Psoas muscle (tissue), 8 donors: ENCODE measurements around the gene TAOK2. TPM values are rescaled to one million over a fixed set of nuclear protein-coding genes. Genes with fewer than 3 reads are reported as not detected.

Experiments
- ATAC-seq, 4 donors: fragments of 200-7000 bp; cut with Tn5 transposase; one replicate each; pipeline ENCODE4 v1.9.1; 2020; ENCODE audit warnings: moderate library complexity in 3 of 4, mild to moderate bottlenecking in 2 of 4
- DNase-seq, 2 donors: peaks; one replicate each; pipeline ENCODE4 v3.0.0-alpha.2; 2020
- H3K27ac ChIP-seq: fragments of 200-600 bp; one replicate; pipeline ENCODE4 v1.8.0; 2022
- H3K27me3 ChIP-seq, 3 donors: fragments of 200-600 bp in 1 of 3; one replicate each; pipeline versions ENCODE4 v1.6.1 to v1.8.0; 2013 to 2022; ENCODE audit warnings: low read length in 2 of 3, mild to moderate bottlenecking in 2 of 3, moderate library complexity in 1 of 3; ENCODE audit not compliant: insufficient read depth in 3 of 3
- H3K36me3 ChIP-seq, 2 donors: fragments of 200-600 bp in 1 of 2; one replicate each; pipeline versions ENCODE4 v1.6.1 to v1.8.0; 2013 to 2022; ENCODE audit warnings: low read depth in 1 of 2, mild to moderate bottlenecking in 1 of 2, moderate library complexity in 1 of 2; ENCODE audit not compliant: insufficient read depth in 1 of 2
- H3K4me1 ChIP-seq: fragments of 200-600 bp; one replicate; pipeline ENCODE4 v1.8.0; 2022
- H3K4me3 ChIP-seq: fragments of 200-600 bp; one replicate; pipeline ENCODE4 v1.8.0; 2022; ENCODE audit warnings: mild to moderate bottlenecking
- H3K9me3 ChIP-seq: fragments of 200-600 bp; one replicate; pipeline ENCODE4 v1.8.0; 2022
- WGBS, 3 donors: extraction: QIAGEN DNeasy Blood & Tissue Kit; methylation state at CpG; one replicate each; pipeline versions ENCODE4 v1.1.6 to v1.1.7; 2013; 5-methylcytosine and 5-hydroxymethylcytosine counted together
- intact Hi-C, 2 donors: fragments of 100-400 bp; cut with DNase I; formaldehyde crosslinking; loops; one replicate each; pipeline versions ENCODE4 v1.11.0 to v1.14.2; 2022
- long read RNA-seq, 2 donors: library from polyadenylated mRNA; unstranded; transcript quantifications; one replicate each; pipeline ENCODE4 v2.0.0, GENCODE V29; 2021
- polyA plus RNA-seq, 3 donors: library from polyadenylated mRNA; stranded (reverse); fragments of 200-250 nt; gene quantifications; one replicate each; pipeline ENCODE4 v1.2.3, GENCODE V29; 2013
- total RNA-seq, 4 donors: library from RNA; stranded (reverse); fragmentation: NEBNext Ultra II Directional in 2 of 4; extraction: Animal tissue kit (Norgen Biotek cat#: 25700) in 2 of 4; gene quantifications; one replicate each; pipeline versions ENCODE4 v1.2.1 to v1.2.4, GENCODE V29; 2021 to 2023
- TF ChIP-seq, protein P1 (sequence below): fragments of 200-600 bp; IDR thresholded peaks from one replicate; pipeline ENCODE4 v1.8.0; 2022; ENCODE audit warnings: antibody characterized with exemption
- donor health status: healthy with polysubstance abuse.
- donor health status: DM: no; HTN: no; CAD: no; lungs with moderate emphysema.
- donor health status: Bipolar disorder and iron deficiency.
- donor health status: healthy.
- donor health status: DM: yes; HTN: yes; CAD: no.
- donor health status: DM: no; HTN: no; CAD: no.
- donor health status: DM: no; HTN: no; CAD: no.
- donor health status: DM: yes; HTN: yes; CAD: no.

TAOK2 gene
- total RNA-seq (10 to 100 TPM; 18.6 to 28.6 (median 22.0) TPM), polyA plus RNA-seq (10 to 100 TPM; 15.7 to 30.2 (median 21.8) TPM)
- long read RNA-seq, donor 1, full-length matches to known transcripts, result 1 of 27 reads
- long read RNA-seq, donor 1, partial matches to known transcripts, result 20 of 27 reads
- long read RNA-seq, donor 1, other reads (novel, unspliced or antisense), result 6 of 27 reads
- long read RNA-seq, donor 2, full-length matches to known transcripts, result 5 of 45 reads
- long read RNA-seq, donor 2, partial matches to known transcripts, result 37 of 45 reads
- long read RNA-seq, donor 2, other reads (novel, unspliced or antisense), result 3 of 45 reads

- H3K27me3 ChIP-seq, result no peaks in the 10 kb centered on the region
- H3K4me1 ChIP-seq, result peaks cover 25% of the 10 kb centered on the region
- WGBS, 3 donors, result 2 to 3% (median 3%) methylated on average over 69 to 75 of the region's 75 CpGs
- ATAC-seq (peak; percentile 96 to 99 (median 98)), DNase-seq (peak; percentile 99 to 100)
- peak within 1 kb of the TSS; percentile 95 for H3K4me3 ChIP-seq
- intact Hi-C loops, result loop anchor here (2.0 to 10.0 kb wide), 4 partner anchors 21 to 1751 kb away; partner anchors contain the start of genes CDIPT (in 1 of the 2), HIRIP3 (in 1 of the 2) and KCTD13 (in 1 of the 2)
- H3K27ac ChIP-seq, result peak within 1 kb of the TSS; percentile 91
- H3K36me3 ChIP-seq, result peaks cover under 1 to 39% of the 10 kb centered on the region in 2 donors
- no peaks in the 10 kb centered on the region for H3K9me3 ChIP-seq
- TF ChIP-seq, protein P1, sequence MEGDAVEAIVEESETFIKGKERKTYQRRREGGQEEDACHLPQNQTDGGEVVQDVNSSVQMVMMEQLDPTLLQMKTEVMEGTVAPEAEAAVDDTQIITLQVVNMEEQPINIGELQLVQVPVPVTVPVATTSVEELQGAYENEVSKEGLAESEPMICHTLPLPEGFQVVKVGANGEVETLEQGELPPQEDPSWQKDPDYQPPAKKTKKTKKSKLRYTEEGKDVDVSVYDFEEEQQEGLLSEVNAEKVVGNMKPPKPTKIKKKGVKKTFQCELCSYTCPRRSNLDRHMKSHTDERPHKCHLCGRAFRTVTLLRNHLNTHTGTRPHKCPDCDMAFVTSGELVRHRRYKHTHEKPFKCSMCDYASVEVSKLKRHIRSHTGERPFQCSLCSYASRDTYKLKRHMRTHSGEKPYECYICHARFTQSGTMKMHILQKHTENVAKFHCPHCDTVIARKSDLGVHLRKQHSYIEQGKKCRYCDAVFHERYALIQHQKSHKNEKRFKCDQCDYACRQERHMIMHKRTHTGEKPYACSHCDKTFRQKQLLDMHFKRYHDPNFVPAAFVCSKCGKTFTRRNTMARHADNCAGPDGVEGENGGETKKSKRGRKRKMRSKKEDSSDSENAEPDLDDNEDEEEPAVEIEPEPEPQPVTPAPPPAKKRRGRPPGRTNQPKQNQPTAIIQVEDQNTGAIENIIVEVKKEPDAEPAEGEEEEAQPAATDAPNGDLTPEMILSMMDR, result no peak
These were observed at the start of gene TAOK2 for GRCh38 chr16:29973384-29974246. Gene TAOK2 (plus strand): TSS chr16:29973868. CDS start chr16:29977773, 3,905 bp downstream.

- intact Hi-C loops, result loop anchor here (5.0 kb wide), 3 partner anchors 37 to 52 kb away; partner anchors contain the start of genes TAOK2 (in 1 of the 2) and TMEM219 (in 1 of the 2)
- no peak for ATAC-seq
- H3K4me3 ChIP-seq, result peak overlapping the region; percentile 99
- WGBS, 3 donors, result 8 to 9% (median 8%) methylated on average over 9 of the region's 9 CpGs
- H3K27me3 ChIP-seq, result no peaks in the 10 kb centered on the region
- peaks cover 27% of the 10 kb centered on the region for H3K4me1 ChIP-seq
- no peaks in the 10 kb centered on the region for H3K9me3 ChIP-seq
- H3K27ac ChIP-seq, result peak overlapping the region; percentile 90
- DNase-seq, result no peak
- H3K36me3 ChIP-seq, result peaks cover 7 to 35% of the 10 kb centered on the region in 2 donors
- TF ChIP-seq, protein P1, result no peak
These were observed 48.4 kb upstream of the TAOK2 start for GRCh38 chr16:29925105-29925756.

DNA sequence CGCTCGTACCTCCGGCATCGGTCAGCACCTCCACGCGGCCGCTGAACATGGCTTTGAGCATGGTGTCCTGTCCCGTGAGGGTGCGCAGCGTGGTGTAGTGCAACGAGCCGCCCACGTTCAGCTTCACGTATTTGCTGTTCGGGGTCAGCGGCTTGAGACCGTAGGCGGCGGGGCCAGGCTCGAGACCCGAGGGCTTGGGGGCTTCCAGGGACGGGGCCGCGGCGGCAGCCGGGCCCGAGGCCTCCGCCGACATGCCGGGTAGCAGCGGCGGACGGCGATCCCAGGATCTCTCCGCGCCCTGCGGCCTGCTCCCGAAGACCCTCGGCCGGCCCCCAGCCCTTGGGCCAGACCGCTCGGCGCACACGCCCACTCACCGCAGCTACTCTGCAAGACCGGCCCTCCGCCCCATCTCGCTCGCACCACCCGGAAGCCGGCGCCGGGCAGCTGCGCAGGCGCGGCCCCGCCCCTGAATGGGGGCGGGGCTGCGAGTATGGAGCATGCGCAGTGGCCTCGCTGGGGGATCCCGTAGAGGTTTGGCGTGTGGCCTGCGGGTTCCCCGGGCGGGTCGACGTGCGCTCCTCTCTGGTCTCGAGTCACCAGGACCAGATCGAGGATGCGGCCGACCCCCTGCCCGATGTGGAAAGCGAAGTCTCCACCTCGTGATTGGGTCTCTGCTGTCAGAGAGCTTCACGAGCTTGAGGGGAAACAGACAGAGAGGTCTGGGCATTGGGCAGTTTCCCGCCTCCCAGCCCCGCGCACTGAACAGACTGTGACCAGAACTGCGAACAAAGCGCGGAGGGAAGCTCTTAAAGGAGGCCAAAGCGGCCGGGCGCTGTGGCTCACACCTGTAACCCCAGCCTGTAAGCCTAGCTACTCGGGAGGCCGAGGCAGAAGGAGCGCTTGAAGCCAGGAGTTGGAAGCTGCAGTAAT, 47.6 kb upstream of the TAOK2 start, which contains the start of gene KCTD13:
Gene KCTD13 (minus strand): TSS at position 446 of the 930 bp plus-strand sequence. CDS start 193 bp downstream, at position 253.
- 0 to 1% (median 0%) methylated on average over 80 to 89 of the region's 89 CpGs for WGBS, 3 donors
- no peaks in the 10 kb centered on the region for H3K9me3 ChIP-seq
- peaks cover 4 to 27% of the 10 kb centered on the region in 2 donors for H3K36me3 ChIP-seq
- no peaks in the 10 kb centered on the region for H3K27me3 ChIP-seq
- DNase-seq (peak; percentile 83 to 92), ATAC-seq (peak; percentile 98 to 100 (median 99))
- H3K4me3 ChIP-seq, result peak within 1 kb of the TSS; percentile 99
- intact Hi-C loops, result loop anchor here (5.0 kb wide), 3 partner anchors 36 to 51 kb away; partner anchors contain the start of genes TAOK2 (in 1 of the 2) and TMEM219 (in 1 of the 2)
- H3K4me1 ChIP-seq, result peaks cover 27% of the 10 kb centered on the region
- TF ChIP-seq, protein P1, result no peak
- peak within 1 kb of the TSS; percentile 90 for H3K27ac ChIP-seq
